NCI-H1930 (cell line): ENCODE results near the gene RNF138.
"Not testable (repeated sequence)": the region's sequence is repeated elsewhere in the genome, so short reads cannot be mapped to it uniquely, and the experiment has no call there.

Experiments
- DNase-seq, 2 experiments: peaks; one replicate each; lab custom pipeline; 2025; lab: John Stamatoyannopoulos, UW

Gene RNF138

GRCh38 chr18:32091724-32092421 lies at the start of gene RNF138:
Gene RNF138, plus strand, starts transcription at chr18:32091874. Its CDS starts 903 bp downstream, at chr18:32092777.
- peak; percentile 79 to 87 for DNase-seq

GRCh38 chr18:32042337-32042736 lies 49.3 kb upstream of the RNF138 start:
- DNase-seq, result no peak

GRCh38 chr18:32048507-32049091 lies 43.1 kb upstream of the RNF138 start:
- DNase-seq, result no peak

GRCh38 chr18:32049393-32050171 lies 42.1 kb upstream of the RNF138 start:
- DNase-seq, result no peak

GRCh38 chr18:32056613-32057358 lies 34.9 kb upstream of the RNF138 start:
- DNase-seq, result no peak

GRCh38 chr18:32057624-32058165 lies 34.0 kb upstream of the RNF138 start:
- DNase-seq, result no peak

GRCh38 chr18:32060026-32060425 lies 31.6 kb upstream of the RNF138 start:
- DNase-seq, result no peak

- no peak for DNase-seq
Observed at GRCh38 chr18:32067375-32068167, 24.1 kb upstream of the RNF138 start.

- no peak for DNase-seq
Observed at GRCh38 chr18:32072321-32072720, 19.4 kb upstream of the RNF138 start.

GRCh38 chr18:32074206-32074605 lies 17.5 kb upstream of the RNF138 start:
- no peak for DNase-seq

GRCh38 chr18:32078845-32079244 lies 12.8 kb upstream of the RNF138 start:
- DNase-seq, result no peak

- DNase-seq, result no peak
Observed at GRCh38 chr18:32081881-32082280, 9.8 kb upstream of the RNF138 start.

- no peak for DNase-seq
Observed at GRCh38 chr18:32083781-32084180, 7.9 kb upstream of the RNF138 start.

GRCh38 chr18:32086881-32087280 lies 4.8 kb upstream of the RNF138 start:
- no peak for DNase-seq

GRCh38 chr18:32090831-32091230 lies 843 bp upstream of the RNF138 start:
- not testable (repeated sequence) for DNase-seq

GRCh38 chr18:32091325-32091723 lies 350 bp upstream of the RNF138 start:
- no peak for DNase-seq

- DNase-seq, result peak; percentile 98
Observed at GRCh38 chr18:32092422-32093101, 888 bp downstream of the RNF138 start.

- peak in 1 of 2 experiments; percentile 6 for DNase-seq
Observed at GRCh38 chr18:32093102-32093511, 1.4 kb downstream of the RNF138 start.

GRCh38 chr18:32093523-32093922 lies 1.8 kb downstream of the RNF138 start:
- no peak for DNase-seq

- DNase-seq, result no peak
Observed at GRCh38 chr18:32095192-32095899, 3.7 kb downstream of the RNF138 start.
